Smooth muscle cell (in vitro differentiated cells): ENCODE data around the gene WDPCP. TPM values are rescaled to one million over a fixed set of nuclear protein-coding genes. Genes with fewer than 3 reads are reported as not detected.

Experiments
- DNase-seq: peaks from one replicate; lab custom pipeline; 2025; ENCODE audit not compliant: unreplicated experiment; lab: John Stamatoyannopoulos, UW
- H2AFZ ChIP-seq: fragments of 200-600 bp; sonication (generic); 2 replicates; pipeline ENCODE4 v1.6.0; 2016; ENCODE audit warnings: antibody characterized with exemption, low read depth, mild to moderate bottlenecking
- H3F3A ChIP-seq: fragments of 200-600 bp; sonication (generic); 2 replicates; pipeline ENCODE4 v1.6.0; 2017; ENCODE audit warnings: antibody characterized with exemption, low read depth
- H3K27ac ChIP-seq: fragments of 200-600 bp; sonication (generic); 2 replicates; pipeline ENCODE4 v1.5.1; 2016; ENCODE audit warnings: low read depth, mild to moderate bottlenecking
- H3K27me3 ChIP-seq: fragments of 200-600 bp; sonication (generic); 2 replicates; pipeline ENCODE4 v1.6.1; 2016; ENCODE audit warnings: low read depth, mild to moderate bottlenecking
- H3K36me3 ChIP-seq: fragments of 200-600 bp; sonication (generic); 2 replicates; pipeline ENCODE4 v1.5.1; 2016; ENCODE audit warnings: low read depth
- H3K4me1 ChIP-seq: fragments of 200-600 bp; sonication (generic); 2 replicates; pipeline ENCODE4 v1.5.1; 2016; ENCODE audit warnings: low read depth
- H3K4me2 ChIP-seq: fragments of 200-600 bp; sonication (generic); 2 replicates; pipeline ENCODE4 v1.6.0; 2016; ENCODE audit warnings: mild to moderate bottlenecking
- H3K4me3 ChIP-seq: fragments of 200-600 bp; sonication (generic); 2 replicates; pipeline ENCODE4 v1.5.1; 2016; ENCODE audit warnings: mild to moderate bottlenecking
- H3K79me2 ChIP-seq: fragments of 200-600 bp; sonication (generic); 2 replicates; pipeline ENCODE4 v1.6.0; 2016; ENCODE audit warnings: low read depth, mild to moderate bottlenecking
- H3K9ac ChIP-seq: fragments of 200-600 bp; sonication (generic); 2 replicates; pipeline ENCODE4 v1.6.0; 2016; ENCODE audit warnings: low read depth
- H3K9me3 ChIP-seq: fragments of 200-600 bp; sonication (generic); replicated peaks from 2 replicates; pipeline ENCODE4 v1.5.1; 2016; ENCODE audit warnings: low read depth
- H4K20me1 ChIP-seq: fragments of 200-600 bp; sonication (generic); 2 replicates; pipeline ENCODE4 v1.6.0; 2016; ENCODE audit warnings: low read depth
- CTCF ChIP-seq: fragments of 200-600 bp; sonication (generic); IDR thresholded peaks from 2 replicates; pipeline ENCODE4 v1.5.1; 2017; ENCODE audit warnings: borderline replicate concordance, mild to moderate bottlenecking, antibody characterized with exemption; ENCODE audit not compliant: insufficient read depth, poor library complexity, severe bottlenecking
- WGBS: methylation state at CpG from one replicate; pipeline ENCODE4 v1.1.7; 2016; ENCODE audit warnings: low lambda C conversion rate; 5-methylcytosine and 5-hydroxymethylcytosine counted together
- polyA plus RNA-seq: library from polyadenylated mRNA; unstranded; fragments of >200 nt; fragmentation: Nextera tagmentation; extraction: Ambion mirVana; gene quantifications from 2 replicates; pipeline ENCODE4 v1.2.1, GENCODE V29; 2016
- total RNA-seq: library from RNA; depleted of rRNA; stranded (reverse); fragments of >200 nt; gene quantifications from 2 replicates; pipeline ENCODE4 v1.2.3, GENCODE V29; 2014

Gene WDPCP
- total and polyA plus RNA-seq, 2 experiments from 2014 or later, result 7.5 to 8.1 TPM

DNA sequence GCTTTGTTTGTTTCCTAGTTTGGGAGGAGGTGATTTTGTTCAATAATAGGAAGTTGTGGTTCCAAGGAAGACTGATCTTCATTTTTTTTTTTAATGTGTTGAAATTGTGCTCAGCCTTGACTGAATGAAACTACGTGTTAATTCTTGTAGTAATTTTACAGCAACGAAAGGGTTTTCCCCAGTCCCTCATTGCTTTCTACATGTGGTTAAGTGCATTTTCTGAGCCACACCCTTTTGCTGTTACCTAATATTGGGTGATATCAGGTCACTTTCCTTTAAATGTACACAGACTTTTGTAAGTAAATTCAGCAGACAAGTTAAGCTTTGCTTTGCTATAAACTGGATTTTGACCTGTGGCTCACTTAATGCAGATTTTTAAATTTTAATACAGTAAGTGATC lies 464.1 kb downstream of the WDPCP start:
- Histone ChIP-seq H3K36me3 (no peaks in the 10 kb centered on the region), H3K79me2 (no peaks in the 10 kb centered on the region), H4K20me1 (no peaks in the 10 kb centered on the region), H3K4me3 (no peak overlapping the region), H3K27ac (no peak overlapping the region), H2AFZ (no peak overlapping the region), H3K4me1 (no peaks in the 10 kb centered on the region), H3K9me3 (no peaks in the 10 kb centered on the region), H3K9ac (no peak overlapping the region), H3F3A (no peaks in the 10 kb centered on the region), H3K27me3 (no peaks in the 10 kb centered on the region), H3K4me2 (no peak overlapping the region)
- TF ChIP-seq CTCF, result no peak
- DNase-seq, result no peak
- WGBS, result 43% methylated on average over 2 of the region's 2 CpGs

DNA sequence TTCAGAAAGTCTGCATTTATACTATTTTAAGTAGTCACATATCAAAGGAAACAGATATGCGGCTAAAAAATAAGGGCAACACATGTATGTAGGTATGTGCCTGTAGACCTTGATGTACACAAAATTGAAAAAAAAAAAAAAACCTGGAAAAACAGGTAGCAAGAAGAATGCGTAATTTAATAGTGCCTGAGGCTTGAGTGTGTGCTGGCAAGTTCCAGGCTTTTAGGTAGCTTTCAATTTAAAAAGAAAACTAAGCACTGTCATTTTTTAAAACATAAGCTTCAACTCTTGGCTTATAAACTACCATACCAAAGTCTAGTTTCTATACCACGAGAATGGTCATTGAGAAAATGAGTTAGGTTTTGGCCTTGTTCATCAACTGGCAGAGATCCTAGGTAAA lies 465.4 kb downstream of the WDPCP start:
- no peak for DNase-seq
- WGBS, result 74% methylated on average over 3 of the region's 3 CpGs
- Histone ChIP-seq H3K4me3 (no peak overlapping the region), H3F3A (no peaks in the 10 kb centered on the region), H4K20me1 (no peaks in the 10 kb centered on the region), H3K4me1 (no peaks in the 10 kb centered on the region), H3K9ac (no peak overlapping the region), H2AFZ (no peak overlapping the region), H3K9me3 (no peaks in the 10 kb centered on the region), H3K36me3 (no peaks in the 10 kb centered on the region), H3K27ac (no peak overlapping the region), H3K79me2 (no peaks in the 10 kb centered on the region), H3K27me3 (no peaks in the 10 kb centered on the region), H3K4me2 (peak overlapping the region; percentile 40)
- no peak for TF ChIP-seq CTCF

DNA sequence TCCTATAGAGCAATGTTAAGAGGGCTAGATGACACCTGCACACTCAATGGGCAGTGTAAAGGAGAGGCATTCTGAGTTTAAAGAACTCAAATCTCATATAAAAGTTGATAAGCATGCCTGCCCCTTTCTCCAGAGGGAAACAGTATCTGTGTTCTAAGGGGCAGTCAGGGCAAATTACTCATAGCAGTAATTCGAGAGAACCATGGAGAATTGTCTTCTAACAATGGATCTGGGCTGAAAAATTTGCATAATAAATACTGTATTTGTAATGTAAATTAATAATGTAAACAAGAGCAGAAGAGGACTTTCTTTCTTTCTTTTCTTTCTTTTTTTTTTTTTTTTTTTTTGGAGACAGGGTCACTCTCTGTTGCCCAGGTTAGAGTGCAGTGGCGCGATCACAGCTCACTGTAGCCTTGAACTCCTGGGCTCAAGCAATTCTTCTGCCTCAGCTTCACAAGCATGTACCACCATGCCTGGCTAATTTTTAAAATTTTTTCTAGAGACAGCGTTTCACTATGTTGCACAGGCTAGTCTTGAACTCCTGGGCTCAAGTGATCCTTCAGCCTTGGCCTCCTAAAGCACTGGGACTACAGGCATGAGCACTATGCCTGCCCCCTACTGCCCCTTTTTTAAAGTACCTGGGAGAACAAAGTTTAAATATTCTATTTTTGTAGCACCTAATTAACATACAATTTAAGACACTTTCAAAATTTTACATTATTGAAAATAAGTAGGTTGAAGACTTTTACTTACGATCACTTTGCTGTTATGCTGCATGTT lies 467.0 kb downstream of the WDPCP start:
- Histone ChIP-seq H3K27ac (no peak overlapping the region), H4K20me1 (no peaks in the 10 kb centered on the region), H3K4me2 (no peak overlapping the region), H3F3A (no peaks in the 10 kb centered on the region), H3K9me3 (no peaks in the 10 kb centered on the region), H3K36me3 (no peaks in the 10 kb centered on the region), H3K4me3 (no peak overlapping the region), H3K27me3 (no peaks in the 10 kb centered on the region), H3K79me2 (no peaks in the 10 kb centered on the region), H3K9ac (no peak overlapping the region), H3K4me1 (no peaks in the 10 kb centered on the region), H2AFZ (no peak overlapping the region)
- no peak for DNase-seq
- no peak for TF ChIP-seq CTCF
- 92% methylated on average over 5 of the region's 5 CpGs for WGBS

- H2AFZ ChIP-seq, result no peak overlapping the region
- no peaks in the 10 kb centered on the region for H3F3A ChIP-seq
- no peak for TF ChIP-seq CTCF
- no peaks in the 10 kb centered on the region for H3K9me3 ChIP-seq
- H3K9ac ChIP-seq, result no peak overlapping the region
- H4K20me1 ChIP-seq, result no peaks in the 10 kb centered on the region
- no peak overlapping the region for H3K27ac ChIP-seq
- 92% methylated on average over 2 of the region's 2 CpGs for WGBS
- no peak for DNase-seq
- H3K4me2 ChIP-seq, result no peak overlapping the region
- H3K36me3 ChIP-seq, result no peaks in the 10 kb centered on the region
- H3K79me2 ChIP-seq, result no peaks in the 10 kb centered on the region
- no peaks in the 10 kb centered on the region for H3K4me1 ChIP-seq
- no peak overlapping the region for H3K4me3 ChIP-seq
- H3K27me3 ChIP-seq, result no peaks in the 10 kb centered on the region
Observed at GRCh38 chr2:63118821-63119220, 469.5 kb downstream of the WDPCP start.
